GM21737 (cell line): ENCODE results near the gene KCTD14.
"Not testable (repeated sequence)": the region's sequence is repeated elsewhere in the genome, so short reads cannot be mapped to it uniquely, and the experiment has no call there.

Experiments
- ATAC-seq: cut with Tn5 transposase; IDR thresholded peaks from one replicate; pipeline ENCODE4 v1.9.1; 2021; ENCODE audit warnings: mild to moderate bottlenecking, moderate library complexity; ENCODE audit not compliant: unreplicated experiment

Gene KCTD14

DNA sequence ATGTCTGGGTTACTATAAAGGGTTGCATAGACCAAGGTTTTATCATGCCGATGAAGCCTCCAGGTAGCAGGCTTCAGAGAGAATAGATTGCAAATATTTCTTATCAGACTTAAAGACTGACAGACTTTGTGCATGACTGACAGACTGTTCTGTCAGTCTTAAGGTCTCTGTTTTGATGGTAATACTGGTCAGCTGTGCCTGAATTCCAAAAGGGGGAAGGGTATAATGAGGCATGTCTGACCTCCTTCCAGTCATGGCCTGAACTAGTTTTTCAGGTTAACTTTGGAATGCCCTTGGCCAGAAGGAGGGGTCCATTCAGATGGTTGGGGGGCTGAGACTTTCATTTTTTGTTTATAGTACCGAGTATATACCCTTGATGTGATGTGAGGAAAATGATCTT is 4.7 kb upstream of the KCTD14 start:
- no peak for ATAC-seq

DNA sequence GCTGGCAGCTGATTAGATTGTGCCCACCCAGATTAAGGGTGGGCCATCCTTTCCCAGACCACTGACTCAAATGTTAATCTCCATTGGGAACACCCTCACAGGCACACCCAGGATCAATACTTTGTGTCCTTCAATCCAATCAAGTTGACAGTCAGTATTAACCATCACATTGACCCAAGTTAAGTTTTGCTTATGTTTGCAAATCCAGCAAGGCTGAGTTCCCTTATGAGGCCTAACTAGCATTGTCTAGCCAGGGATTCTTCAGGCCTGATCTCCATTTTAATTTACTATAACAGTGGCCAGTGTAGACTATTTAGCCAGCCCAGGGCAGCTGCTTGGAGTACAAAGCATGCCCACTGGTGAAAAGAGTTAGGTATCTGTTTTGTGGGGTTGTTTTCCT is 2.3 kb upstream of the KCTD14 start:
- no peak for ATAC-seq

DNA sequence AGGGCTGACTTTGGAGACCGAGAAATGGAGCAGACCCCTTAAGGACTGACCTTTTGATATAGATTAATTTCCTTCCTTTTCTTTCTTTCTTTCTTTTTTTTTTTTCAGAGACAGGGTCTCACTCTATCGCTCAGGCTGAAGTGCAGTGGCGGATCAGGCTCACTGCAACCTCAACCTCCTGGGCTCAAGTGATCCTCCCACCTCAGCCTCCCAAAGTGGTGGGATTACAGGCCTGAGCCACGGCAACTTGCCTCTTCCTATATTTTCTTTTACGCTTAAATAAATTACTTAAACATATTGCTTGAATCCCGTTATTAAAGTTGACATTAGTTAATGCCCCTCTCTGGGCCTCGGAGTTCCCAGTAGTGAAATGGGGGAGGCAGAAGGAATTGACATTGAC is 350 bp upstream of the KCTD14 start:
- ATAC-seq = no peak

DNA sequence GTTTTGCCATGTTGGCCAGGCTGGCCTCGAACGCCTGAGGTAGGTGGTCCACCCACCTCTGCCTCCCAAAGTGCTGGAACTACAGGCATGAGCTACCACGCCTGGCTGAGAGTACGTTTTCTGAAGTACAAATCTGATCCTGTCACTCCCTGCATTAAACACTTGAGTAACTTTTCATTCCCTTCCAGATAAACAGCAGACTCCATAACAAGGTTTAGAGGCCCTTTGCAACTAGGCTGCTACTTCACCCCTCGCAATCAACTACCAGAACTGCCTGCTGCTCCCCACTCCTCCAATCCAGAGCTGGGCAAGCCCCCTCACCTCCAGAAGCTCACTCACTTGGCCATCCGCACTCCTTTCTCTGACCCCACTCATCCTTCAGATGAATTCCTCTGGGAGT is 1.5 kb downstream of the KCTD14 start:
- no peak for ATAC-seq

DNA sequence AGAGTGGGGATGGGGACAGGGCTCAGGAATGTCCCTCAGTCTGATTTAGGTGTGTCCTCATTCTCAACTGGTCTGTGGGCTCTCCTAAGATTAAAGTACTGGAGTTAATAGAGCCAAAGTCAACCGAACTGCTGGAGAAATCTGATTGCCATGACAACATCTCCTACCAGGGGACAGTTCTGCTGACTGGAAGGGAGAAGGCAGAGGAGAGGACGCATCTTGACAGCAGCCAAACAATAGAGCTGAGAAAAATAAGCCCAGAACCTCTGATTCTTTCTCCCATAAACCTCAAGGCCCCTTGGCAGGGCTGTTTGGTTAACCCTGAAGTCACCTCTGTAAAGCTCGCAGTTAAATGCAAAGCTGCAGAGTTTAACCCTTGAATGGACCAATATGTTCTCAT is 2.8 kb downstream of the KCTD14 start:
- ATAC-seq = no peak

DNA sequence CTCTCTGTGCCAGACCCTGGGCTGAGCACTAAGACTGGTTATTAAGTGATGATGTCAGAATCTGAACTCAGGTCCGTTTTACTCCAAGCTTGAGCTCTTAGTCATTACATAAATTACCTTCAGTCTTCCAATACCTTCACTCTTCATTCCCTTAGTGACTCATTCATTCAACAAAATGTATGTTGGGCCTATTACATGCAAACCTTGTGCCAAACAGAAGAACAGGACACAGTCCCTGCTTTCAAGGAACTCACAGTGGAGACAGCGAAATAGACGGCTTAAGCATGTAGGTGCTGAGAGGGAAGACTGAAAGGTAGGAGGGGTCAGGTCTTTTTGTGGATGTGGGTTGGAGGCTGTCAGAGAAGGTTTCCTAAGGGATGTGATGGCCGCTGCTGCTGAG is 3.3 kb downstream of the KCTD14 start:
- ATAC-seq = no peak

DNA sequence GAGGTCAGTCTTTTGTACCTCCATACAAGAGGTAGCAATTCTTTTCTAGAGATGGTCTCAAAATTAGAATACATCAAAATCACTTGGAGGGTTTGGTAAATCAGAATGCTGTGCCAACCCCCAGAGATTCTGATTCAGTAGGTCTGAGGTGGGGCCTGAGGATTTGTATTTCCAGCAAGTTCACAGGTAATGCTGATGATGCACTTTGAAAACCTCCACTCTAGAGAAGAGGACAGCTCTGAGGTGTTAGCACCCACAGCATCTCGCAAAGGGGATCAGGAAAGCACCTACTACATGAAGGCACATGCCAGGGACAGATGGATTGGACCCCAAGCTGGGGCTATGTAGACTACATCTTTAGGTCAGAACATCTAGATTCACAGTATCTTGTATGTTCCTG is 7.2 kb downstream of the KCTD14 start:
- ATAC-seq = no peak

DNA sequence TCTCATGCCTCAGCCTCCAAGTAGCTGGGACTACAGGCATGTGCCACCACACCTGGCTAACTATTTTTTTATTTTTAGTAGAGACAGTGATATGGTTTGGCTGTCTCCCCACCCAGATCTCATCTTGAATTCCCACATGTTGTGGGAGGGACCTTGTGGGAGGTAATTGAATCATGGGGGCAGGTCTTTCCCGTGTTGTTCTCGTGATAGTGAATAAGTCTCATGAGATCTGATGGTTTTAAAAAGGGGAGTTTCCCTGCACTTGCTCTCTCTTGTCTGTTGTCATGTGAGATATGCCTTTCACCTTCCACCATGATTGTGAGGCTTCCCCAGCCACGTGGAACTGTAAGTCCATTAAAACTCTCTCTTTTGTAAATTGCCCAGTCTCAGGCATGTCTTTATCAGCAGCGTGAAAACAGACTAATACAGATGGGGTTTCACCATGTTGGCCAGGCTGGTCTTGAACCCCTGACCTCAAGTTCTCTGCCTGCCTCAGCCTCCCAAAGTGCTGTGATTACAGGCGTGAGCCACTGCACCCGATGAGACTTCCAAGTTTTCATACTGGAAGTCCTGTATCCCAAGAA is 8.0 kb downstream of the KCTD14 start:
- not testable (repeated sequence) for ATAC-seq

DNA sequence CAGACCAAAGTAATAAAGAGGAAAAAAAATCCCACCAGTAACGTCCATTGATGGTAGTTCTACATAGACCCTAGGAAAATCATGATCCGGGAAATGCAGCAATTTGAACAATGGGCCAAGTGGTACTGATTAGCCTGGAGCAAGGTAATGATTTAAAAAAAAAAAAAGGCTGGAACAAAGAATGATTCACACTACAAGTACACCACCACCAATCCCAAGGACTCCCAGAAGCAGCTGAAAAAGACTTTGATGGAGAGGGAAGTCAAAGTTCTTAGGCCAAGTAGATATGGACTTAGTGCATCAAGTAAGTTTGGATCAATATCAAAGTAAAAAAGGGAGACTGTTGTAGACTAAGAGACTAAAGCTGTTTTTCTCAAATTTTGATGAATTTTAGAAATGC is 11.8 kb downstream of the KCTD14 start:
- no peak for ATAC-seq

DNA sequence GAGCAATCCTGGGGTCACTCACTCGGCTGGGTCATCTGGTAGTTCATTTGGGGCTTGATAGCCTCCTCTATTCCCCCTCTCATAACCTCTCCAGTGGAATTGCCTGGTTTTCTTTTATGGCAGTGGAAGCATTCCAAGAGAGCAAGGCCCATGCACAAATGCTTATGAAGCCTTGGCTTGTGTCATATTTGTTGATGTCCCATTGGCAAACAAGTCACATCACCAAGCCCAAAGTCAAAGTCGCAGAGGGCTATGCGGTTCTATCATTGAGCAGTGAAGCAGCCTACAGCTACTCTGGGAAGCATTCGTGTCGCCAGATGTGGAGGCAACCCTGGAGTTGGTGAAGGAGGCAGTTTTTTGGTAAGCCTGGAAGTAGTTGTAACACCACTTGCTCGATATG is 12.3 kb downstream of the KCTD14 start:
- ATAC-seq = no peak

DNA sequence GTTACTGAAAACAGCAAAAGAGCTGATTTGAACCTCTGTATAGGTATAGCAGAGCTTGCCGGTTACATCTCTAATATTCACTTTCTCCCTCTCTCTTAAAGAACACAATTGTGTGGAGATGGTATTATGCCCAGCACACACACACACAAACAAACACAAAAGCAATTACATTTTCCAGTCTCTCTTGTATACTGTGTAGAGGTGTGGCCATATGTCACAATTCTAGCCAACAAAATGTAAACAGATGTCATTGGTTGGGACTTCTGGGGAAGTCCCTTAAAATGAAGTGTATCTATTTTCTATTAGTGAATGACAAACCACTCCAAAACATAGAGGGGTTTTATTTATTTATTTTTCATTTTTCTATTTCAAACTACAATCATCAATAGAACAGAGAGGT is 12.8 kb downstream of the KCTD14 start:
- no peak for ATAC-seq

DNA sequence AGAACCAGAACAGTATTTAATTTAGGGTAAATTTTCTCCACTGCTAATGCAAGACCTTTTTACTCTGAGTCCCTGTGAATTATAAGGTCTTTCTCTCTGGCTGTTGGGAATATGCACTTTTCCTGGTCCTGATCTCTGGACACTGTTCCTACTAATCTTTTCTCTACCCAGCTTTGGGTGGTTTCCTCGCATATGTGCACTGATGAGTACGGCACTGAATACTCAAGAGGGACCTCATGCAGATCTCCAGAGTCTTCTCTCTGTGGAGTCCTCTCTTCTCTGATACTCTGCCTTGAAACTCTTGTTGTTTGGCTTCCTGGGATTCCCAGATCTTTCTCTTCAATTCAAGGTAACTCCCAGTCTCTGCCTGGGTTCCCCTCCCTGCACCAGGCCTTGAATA is 14.0 kb downstream of the KCTD14 start:
- no peak for ATAC-seq

DNA sequence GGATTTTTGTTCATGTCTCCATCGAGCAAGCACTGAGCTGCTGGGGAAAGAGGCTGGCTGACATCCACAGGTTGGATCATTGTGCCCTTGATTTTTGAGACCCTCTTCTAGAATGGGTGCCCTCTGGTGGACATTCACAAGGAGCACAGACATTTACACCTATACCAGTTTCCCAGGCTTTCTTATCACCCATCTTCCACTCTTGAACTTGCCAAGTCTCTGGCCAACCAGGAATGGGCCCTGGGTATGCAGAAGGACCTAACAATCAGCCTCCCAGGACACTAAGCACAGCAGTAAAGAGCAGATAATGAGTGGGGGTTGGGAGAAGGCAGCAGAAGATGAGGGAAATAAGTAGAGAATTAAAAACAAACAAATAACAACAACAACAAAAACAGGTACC is 22.9 kb downstream of the KCTD14 start:
- ATAC-seq = no peak

DNA sequence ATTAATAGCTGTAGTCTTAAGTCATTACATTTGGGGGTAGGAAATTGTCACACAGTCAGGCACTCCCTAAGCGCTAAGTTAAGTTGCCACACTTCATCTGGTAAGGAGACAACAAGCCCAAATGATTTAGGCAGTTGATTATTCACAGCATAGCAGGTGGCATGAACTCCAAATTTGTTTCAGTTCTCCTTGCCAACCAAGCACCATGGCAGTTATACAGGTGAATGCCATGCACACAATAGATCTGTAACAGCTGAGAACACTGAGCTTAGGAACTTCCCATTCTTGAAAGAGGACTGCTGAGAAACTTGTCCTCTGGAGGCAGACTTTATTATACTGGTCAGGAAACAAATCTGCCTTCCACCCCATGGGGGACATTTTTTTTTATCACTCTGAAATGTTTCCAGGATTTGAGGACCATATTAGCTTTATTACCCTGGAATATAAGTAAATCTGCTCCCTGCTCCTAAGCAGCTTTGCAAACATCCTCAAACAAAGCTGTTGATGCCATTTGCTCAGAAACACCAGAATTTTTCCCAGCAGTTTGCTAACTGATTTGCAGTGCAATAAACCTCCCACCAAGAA is 23.5 kb downstream of the KCTD14 start:
- ATAC-seq = no peak

DNA sequence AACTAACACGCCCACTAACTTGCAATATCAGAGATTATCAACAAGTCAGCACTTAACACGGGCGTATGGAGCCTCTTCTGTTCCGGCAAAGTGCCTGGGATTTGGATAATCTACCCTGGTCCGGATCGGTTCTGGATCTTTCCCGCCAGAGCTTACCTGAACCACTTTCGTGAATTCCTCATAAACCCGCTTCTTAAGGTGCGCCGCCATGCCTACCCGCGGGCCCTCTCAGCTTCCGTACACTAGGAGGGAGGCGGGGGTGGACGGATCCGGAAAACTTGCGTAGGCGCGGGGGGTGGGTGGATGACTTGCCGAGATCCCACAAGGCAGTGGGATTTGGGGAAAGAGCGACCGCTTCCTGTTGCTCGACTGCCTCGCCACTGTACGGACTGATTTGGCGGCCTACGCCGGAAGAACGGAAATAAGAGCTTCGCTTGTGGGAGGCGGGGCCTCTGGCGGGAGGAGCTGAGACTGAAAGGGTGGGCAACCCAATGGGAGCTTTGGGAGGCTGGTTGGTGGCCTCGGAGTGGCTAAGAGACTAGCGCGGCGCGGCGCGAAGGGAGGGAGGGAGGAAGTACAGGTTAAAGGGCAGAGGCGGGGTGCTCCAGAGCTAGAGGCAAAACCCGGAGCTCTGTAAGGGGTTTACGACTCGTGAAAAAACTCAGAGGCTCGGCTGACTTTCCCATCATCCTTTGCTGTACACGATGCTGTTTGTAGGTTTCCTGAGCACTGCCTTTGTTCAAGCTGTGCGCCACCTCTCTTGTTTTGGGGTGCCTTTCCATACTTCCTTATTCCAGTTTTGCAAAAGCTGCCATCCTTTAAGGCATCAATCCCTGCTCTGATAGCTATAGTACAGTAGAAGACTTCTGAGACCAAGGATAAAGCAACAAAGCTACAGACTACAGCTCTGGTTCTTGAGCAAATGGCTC is 28.4 kb downstream of the KCTD14 start, which contains the start of gene INTS4:
Gene INTS4 (minus strand): TSS at position 235 of the 929 bp plus-strand sequence. CDS start 25 bp downstream, at position 210.
- ATAC-seq = peak; percentile 98

DNA sequence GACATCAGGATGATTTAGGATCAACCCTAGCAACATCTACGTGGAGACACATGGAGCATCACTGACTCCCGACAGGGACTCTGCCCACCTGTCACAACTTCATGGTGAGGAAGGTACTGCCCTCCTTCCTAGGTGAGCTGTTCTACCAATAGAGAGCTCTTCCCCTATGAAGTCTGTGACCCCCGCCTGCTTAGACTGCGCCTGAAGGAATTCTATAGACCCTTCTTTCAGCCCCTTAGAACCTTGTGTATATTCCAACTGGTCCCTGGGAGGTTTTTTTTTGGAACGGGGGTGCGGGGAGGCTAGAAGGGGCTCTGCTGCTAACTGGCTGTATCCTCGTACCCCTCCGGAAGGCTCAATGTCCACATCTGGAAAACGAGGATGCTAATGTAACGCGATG is 29.2 kb downstream of the KCTD14 start:
- ATAC-seq = no peak

DNA sequence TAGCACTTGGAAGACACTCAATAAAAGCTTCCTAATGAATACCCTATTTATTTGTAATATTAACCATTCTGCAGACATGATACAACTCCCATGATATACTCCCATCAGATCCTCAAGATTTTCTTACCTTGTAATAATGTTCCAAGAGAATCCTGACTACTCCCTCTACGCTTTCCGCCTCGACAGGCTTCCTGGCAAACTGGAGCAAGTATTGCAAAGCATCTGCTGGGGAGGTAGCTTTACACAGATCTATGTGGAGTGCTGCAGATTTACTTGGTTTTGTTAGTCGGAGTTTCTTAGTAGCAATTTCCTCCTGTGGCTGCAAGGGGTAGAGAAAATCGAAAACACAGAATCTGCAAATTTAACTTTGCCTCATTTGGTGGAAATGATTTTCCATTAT is 32.1 kb downstream of the KCTD14 start:
- no peak for ATAC-seq

DNA sequence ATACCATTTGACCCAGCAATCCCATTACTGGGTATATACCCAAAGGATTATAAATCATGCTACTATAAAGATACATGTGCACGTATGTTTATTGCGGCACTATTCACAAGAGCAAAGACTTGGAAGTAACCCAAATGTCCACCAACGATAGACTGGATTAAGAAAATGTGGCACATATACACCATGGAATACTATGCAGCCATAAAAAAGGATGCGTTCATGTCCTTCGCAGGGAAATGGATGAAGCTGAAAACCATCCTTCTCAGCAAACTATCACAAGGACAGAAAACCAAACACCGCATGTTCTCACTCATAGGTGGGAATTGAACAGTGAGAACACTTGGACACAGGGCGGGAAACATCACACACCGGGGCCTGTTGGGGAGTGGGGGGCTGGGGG is 36.6 kb downstream of the KCTD14 start:
- not testable (repeated sequence) for ATAC-seq

DNA sequence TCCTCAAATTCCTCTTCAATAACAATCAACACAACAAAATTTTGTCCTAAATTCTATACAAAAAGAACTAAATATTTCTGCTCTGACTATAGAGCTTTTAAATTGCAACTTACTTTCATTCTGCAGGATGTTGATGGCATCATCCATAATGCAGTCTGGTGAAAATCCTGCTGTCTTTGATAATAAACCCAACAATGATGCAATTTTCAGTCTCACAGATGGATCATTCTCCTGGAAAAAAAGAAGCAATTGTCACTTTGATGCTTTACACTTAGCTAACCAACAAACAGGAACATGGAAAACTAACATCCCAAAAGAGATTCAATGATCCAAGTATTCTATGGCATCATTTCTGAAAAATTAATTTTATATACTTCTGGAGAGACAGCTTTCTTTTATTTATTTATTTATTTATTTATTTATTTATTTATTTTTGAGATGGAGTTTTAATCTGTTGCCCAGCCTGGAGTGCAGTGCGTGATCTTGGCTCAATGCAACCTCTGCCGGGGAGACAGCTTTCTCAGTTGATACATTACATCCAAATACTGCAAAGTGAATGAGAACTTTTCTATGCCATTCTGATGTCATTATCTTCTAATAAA is 41.6 kb downstream of the KCTD14 start:
- ATAC-seq = no peak

DNA sequence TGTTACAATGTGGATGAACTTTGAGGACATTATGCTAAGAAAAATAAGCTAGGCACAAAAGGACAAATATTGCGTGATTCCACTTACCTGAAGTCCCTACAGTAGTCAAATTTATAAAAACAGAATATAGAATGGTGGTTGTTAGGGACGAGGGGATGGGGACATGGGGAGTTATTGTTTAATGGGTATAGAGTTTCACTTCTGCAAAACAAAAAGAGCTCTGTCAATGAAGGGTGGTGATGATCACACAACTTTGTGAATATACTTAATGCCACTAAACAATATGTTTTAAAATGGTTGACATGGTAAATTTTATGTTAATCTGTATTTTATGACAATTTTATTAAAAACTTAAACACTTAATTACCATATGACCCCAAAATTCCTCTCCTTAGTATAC is 54.7 kb downstream of the KCTD14 start:
- ATAC-seq = no peak

DNA sequence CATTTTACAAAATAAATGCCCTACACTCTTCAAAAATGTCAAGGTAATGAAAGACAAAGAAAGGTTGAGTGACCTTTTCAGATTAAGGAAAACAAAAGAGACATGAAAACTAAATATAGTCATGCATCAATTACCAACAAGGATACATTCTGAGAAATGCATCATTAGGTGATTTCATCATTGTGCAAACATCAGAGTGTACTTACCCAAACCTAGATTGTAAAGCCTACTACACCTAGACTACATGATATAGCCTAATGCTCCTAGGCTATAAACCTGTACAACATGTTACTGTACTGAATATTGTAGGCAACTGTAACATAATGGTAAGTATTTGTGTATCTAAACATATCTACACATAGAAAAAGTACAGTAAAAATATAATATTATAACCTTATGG is 55.3 kb downstream of the KCTD14 start:
- ATAC-seq = no peak

DNA sequence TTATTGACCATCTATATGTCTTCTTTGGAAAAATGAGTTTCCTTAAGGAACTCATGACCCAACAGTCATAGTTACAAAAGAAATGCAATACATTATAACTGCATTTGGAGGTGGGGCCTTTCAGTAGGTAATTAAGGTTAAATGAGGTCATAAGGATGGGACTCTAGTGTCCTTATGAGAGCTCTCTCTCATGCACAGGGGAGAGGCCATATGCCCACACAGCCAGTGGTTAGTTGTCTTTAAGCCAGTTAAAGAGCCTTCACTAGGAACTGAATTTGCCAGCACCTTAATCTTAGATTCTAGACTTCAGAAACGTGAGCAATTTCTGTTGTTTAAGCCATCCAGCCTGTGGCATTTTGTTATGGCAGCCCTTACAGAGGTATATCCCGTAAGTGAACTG is 56.0 kb downstream of the KCTD14 start:
- no peak for ATAC-seq
